Testis (tissue), 3 donors: ENCODE data around the gene TUBG2. TPM values are rescaled to one million over a fixed set of nuclear protein-coding genes. Genes with fewer than 3 reads are reported as not detected.

ENCODE experiments used
- DNase-seq: peaks from one replicate; pipeline ENCODE4 v3.0.0-alpha.2; 2019
- H3K27ac ChIP-seq, 2 donors: fragments of 200-600 bp; sonication (generic); one replicate each; pipeline ENCODE4 v1.5.1; 2019
- H3K27me3 ChIP-seq: fragments of 200-600 bp; sonication (generic); one replicate; pipeline ENCODE4 v1.5.1; 2019
- H3K36me3 ChIP-seq: fragments of 200-600 bp; sonication (generic); one replicate; pipeline ENCODE4 v1.5.1; 2017; ENCODE audit warnings: low read depth; ENCODE audit errors: missing control alignments
- H3K4me1 ChIP-seq: fragments of 200-600 bp; sonication (generic); one replicate; pipeline ENCODE4 v1.5.1; 2019
- H3K4me3 ChIP-seq, 2 donors: fragments of 200-600 bp; sonication (generic); one replicate each; pipeline ENCODE4 v1.5.1; 2017 to 2019
- H3K9me3 ChIP-seq: fragments of 200-600 bp; sonication (generic); one replicate; pipeline ENCODE4 v1.5.1; 2017
- POLR2A ChIP-seq: fragments of 450-650 bp; IDR thresholded peaks from one replicate; pipeline ENCODE4 v1.6.1; 2017; ENCODE audit warnings: antibody characterized with exemption, mild to moderate bottlenecking, moderate library complexity
- WGBS, 2 donors: methylation state at CpG; one replicate each; pipeline ENCODE4 v1.1.5; 2018; 5-methylcytosine and 5-hydroxymethylcytosine counted together
- intact Hi-C: fragments of 100-400 bp; cut with DNase I; formaldehyde crosslinking; loops from one replicate; pipeline ENCODE4 v1.15.1; 2023; ENCODE audit warnings: low total_unique reads
- polyA plus RNA-seq: library from polyadenylated mRNA; stranded (reverse); fragments of 350-450 nt; fragmentation: Illumina TruSeq; extraction: RNeasy Lipid Tissue Mini Kit (QIAGEN cat#74804); gene quantifications from one replicate; pipeline ENCODE4 v1.2.3, GENCODE V29; 2014; ENCODE audit warnings: low read depth, low replicate concordance; ENCODE audit not compliant: insufficient read depth
- total RNA-seq, 2 donors: library from RNA; depleted of rRNA; stranded (reverse); fragments of >200 nt; gene quantifications; one replicate each; pipeline ENCODE4 v1.2.3, GENCODE V29; 2016
- TF ChIP-seq, protein P1 (sequence below), 3 experiments: fragments of 450-650 bp in 2 of 3; fragments of 200-600 bp in 1 of 3; sonication (generic) in 1 of 3; IDR thresholded peaks; one replicate each; pipeline ENCODE4 v1.5.1; 2016 to 2019; ENCODE audit warnings: antibody characterized with exemption in 3 of 3, mild to moderate bottlenecking in 2 of 3, moderate library complexity in 1 of 3

Gene TUBG2
- total and polyA plus RNA-seq, 3 donors from 2014 or later, result 30.6 to 57.5 (median 50.4) TPM

- DNase-seq, result no peak
- 91% methylated on average over 8 to 12 of the region's 12 CpGs for WGBS, 2 donors
- no peak for TF ChIP-seq POLR2A
- TF ChIP-seq, protein P1, sequence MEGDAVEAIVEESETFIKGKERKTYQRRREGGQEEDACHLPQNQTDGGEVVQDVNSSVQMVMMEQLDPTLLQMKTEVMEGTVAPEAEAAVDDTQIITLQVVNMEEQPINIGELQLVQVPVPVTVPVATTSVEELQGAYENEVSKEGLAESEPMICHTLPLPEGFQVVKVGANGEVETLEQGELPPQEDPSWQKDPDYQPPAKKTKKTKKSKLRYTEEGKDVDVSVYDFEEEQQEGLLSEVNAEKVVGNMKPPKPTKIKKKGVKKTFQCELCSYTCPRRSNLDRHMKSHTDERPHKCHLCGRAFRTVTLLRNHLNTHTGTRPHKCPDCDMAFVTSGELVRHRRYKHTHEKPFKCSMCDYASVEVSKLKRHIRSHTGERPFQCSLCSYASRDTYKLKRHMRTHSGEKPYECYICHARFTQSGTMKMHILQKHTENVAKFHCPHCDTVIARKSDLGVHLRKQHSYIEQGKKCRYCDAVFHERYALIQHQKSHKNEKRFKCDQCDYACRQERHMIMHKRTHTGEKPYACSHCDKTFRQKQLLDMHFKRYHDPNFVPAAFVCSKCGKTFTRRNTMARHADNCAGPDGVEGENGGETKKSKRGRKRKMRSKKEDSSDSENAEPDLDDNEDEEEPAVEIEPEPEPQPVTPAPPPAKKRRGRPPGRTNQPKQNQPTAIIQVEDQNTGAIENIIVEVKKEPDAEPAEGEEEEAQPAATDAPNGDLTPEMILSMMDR (IDR thresholded peaks at IDR 0.05), result no peak
- H3K36me3 ChIP-seq, result no peaks in the 10 kb centered on the region
- H3K4me3 ChIP-seq, result no peak overlapping the region
- no peak overlapping the region for H3K27ac ChIP-seq
- no peaks in the 10 kb centered on the region for H3K9me3 ChIP-seq
- H3K4me1 ChIP-seq, result no peaks in the 10 kb centered on the region
- H3K27me3 ChIP-seq, result no peaks in the 10 kb centered on the region
- intact Hi-C loops, result no loop called here
These were observed 32.0 kb downstream of the TUBG2 start for GRCh38 chr17:42691021-42691545.

- no peak for DNase-seq
- H3K4me3 ChIP-seq, result no peak overlapping the region
- H3K4me1 ChIP-seq, result no peaks in the 10 kb centered on the region
- H3K36me3 ChIP-seq, result no peaks in the 10 kb centered on the region
- no peak for TF ChIP-seq POLR2A
- TF ChIP-seq, protein P1 (IDR thresholded peaks at IDR 0.05), result no peak
- intact Hi-C loops, result no loop called here
- no peak overlapping the region for H3K27ac ChIP-seq
- no peaks in the 10 kb centered on the region for H3K9me3 ChIP-seq
- no peaks in the 10 kb centered on the region for H3K27me3 ChIP-seq
- 85 to 87% methylated on average over 10 to 11 of the region's 11 CpGs for WGBS, 2 donors
These were observed 33.4 kb downstream of the TUBG2 start for GRCh38 chr17:42692489-42692888.

DNA sequence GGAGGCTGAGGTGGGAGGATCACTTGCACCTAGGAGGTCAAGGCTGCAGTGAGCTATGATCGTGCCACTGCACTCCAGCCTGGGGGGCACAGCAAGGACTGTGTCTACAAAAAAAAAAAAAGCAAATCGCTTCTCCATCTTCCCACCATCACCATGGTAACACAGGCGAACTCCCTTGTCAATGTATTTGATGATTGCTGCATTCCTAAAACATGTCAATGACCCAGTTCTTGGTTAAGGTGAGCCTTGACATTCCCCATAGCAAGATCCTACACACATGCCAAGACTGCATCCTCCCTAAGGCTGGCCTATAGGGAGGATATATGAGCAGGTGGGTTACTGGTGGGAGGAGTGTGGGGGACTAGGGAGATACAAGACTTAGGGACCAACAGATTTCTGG is 35.4 kb downstream of the TUBG2 start:
- Histone ChIP-seq H3K4me1 (peaks cover 8% of the 10 kb centered on the region), H3K27ac (no peak overlapping the region), H3K9me3 (no peaks in the 10 kb centered on the region), H3K36me3 (no peaks in the 10 kb centered on the region), H3K4me3 (no peak overlapping the region), H3K27me3 (no peaks in the 10 kb centered on the region)
- DNase-seq, result no peak
- TF ChIP-seq POLR2A, result no peak
- TF ChIP-seq, protein P1 (IDR thresholded peaks at IDR 0.05), result no peak
- WGBS, 2 donors, result 82 to 84% methylated on average over 3 of the region's 3 CpGs
- intact Hi-C loops, result no loop called here

DNA sequence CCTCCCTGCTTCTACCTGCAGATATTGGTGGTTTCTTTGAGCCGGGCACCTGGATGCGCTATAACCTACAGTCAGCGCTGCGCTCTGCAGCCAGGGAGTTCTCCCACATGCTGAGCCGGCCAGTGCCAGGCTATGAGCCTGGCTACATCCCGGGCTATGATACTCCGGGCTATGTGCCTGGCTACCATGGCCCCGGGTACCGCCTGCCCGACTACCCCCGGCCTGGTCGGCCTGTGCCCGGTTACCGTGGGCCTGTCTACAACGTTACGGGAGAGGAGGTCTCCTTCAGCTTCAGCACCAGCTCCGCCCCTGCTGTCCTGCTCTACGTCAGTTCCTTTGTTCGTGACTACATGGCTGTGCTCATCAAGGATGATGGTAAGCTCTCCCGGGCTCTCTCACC is 36.4 kb downstream of the TUBG2 start:
- intact Hi-C loops, result no loop called here
- 93 to 94% methylated on average over 5 to 20 of the region's 20 CpGs for WGBS, 2 donors

More for the DNA sequence above, 36.4 kb downstream of the TUBG2 start:
- DNase-seq, result no peak
- TF ChIP-seq, protein P1 (IDR thresholded peaks at IDR 0.05), result no peak
- no peak for TF ChIP-seq POLR2A
- H3K36me3 ChIP-seq, result no peaks in the 10 kb centered on the region
- no peaks in the 10 kb centered on the region for H3K27me3 ChIP-seq
- peaks cover 8% of the 10 kb centered on the region for H3K4me1 ChIP-seq
- H3K9me3 ChIP-seq, result no peaks in the 10 kb centered on the region
- H3K4me3 ChIP-seq, result no peak overlapping the region
- no peak overlapping the region for H3K27ac ChIP-seq
